ENCODE results near the gene NAB2.
A peak's percentile ranks its signal among the peaks of the same experiment; 100 is the strongest.

The NAB2 gene

DNA sequence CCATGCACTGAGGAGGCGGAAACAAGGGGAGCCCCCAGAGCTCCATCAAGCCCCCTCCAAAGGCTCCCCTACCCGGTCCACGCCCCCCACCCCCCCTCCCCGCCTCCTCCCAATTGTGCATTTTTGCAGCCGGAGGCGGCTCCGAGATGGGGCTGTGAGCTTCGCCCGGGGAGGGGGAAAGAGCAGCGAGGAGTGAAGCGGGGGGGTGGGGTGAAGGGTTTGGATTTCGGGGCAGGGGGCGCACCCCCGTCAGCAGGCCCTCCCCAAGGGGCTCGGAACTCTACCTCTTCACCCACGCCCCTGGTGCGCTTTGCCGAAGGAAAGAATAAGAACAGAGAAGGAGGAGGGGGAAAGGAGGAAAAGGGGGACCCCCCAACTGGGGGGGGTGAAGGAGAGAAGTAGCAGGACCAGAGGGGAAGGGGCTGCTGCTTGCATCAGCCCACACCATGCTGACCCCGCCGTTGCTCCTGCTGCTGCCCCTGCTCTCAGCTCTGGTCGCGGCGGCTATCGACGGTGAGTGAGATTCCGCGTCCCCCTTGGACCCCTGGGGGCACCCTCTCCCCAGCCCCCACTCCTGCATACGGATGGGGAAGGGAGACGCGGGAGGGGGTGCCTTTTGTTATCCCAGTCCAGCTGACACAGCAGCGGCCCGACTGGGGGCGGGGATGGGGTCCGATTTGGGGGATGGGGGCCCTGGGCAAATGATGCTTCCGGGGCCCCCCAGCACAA, 39.8 kb downstream of the NAB2 start:
- Histone ChIP-seq H3K4me1 (ENCODE audit: control insufficient read depth, insufficient read depth, low read length) (peaks cover 45% of the 10 kb centered on the region), H3K9ac (ENCODE audit: low read length in 2 of 2) (peak overlapping the region; percentile 74 to 76), H3K4me3 (ENCODE audit: low read length in 2 of 2) (peak overlapping the region; percentile 80 to 90), H3K27me3 (ENCODE audit: control insufficient read depth in 1 of 2, insufficient read depth in 2 of 2, low read length in 2 of 2) (no peaks in the 10 kb centered on the region), H3K36me3 (ENCODE audit: control insufficient read depth in 2 of 2, insufficient read depth in 2 of 2, low read length in 2 of 2) (no peaks in the 10 kb centered on the region), H3K9me3 (ENCODE audit: control insufficient read depth in 2 of 2, low read length in 2 of 2) (no peaks in the 10 kb centered on the region), H3K27ac (ENCODE audit: low read length) (peak overlapping the region; percentile 37)

DNA sequence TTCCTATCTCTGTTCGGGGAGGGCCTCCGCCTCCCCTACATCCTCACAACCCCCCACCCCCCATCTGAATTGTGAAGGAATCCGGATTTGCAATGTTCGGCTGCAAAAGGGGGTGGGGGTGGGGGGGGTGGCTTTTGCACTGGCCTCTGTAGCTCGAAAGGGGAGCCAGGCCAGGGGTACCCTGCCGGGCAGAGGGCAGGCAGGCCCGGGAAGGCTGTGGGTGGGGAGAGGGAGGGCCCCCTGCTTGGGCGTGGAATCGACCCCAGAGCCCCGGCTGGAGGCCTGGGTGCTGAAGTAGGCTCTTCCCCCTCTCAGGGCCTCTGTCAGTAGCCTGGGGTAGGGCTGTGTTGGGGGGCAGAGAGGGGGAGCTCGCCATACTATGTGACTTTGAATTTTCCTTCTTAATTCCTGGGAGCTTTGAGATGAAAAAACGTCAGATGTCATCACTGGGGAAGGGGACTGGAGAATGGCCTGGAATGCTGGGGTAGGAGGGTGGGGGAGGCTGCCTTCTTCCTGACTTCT, 40.5 kb downstream of the NAB2 start:
- Histone ChIP-seq H3K4me1 (ENCODE audit: control insufficient read depth, insufficient read depth, low read length) (peaks cover 52% of the 10 kb centered on the region), H3K9me3 (ENCODE audit: control insufficient read depth in 2 of 2, low read length in 2 of 2) (no peaks in the 10 kb centered on the region), H3K27ac (ENCODE audit: low read length) (peak overlapping the region; percentile 37), H3K36me3 (ENCODE audit: control insufficient read depth in 2 of 2, insufficient read depth in 2 of 2, low read length in 2 of 2) (no peaks in the 10 kb centered on the region), H3K27me3 (ENCODE audit: control insufficient read depth in 1 of 2, insufficient read depth in 2 of 2, low read length in 2 of 2) (no peaks in the 10 kb centered on the region), H3K4me3 (ENCODE audit: low read length in 2 of 2) (peak overlapping the region; percentile 80 to 90), H3K9ac (ENCODE audit: low read length in 2 of 2) (peak overlapping the region; percentile 29 to 76)

DNA sequence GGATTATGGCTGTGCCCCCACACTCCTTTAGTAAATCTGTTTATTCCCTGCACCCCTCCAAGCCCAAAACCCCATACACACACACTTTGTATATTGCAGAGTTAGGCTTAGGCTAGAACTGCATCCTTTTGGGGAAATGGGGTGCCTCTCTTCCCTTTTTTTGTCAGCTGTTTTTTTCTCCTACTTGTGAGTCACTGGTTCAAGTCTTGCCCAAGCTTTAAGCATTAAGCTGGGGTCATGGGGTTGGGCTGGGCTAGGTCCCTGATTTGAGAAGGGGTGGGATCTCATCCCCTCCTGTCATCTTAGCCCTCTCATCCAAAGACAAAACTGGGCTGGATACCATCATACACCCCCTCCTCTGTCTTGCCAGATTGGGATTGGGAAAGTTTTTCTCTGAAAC, 41.0 kb downstream of the NAB2 start:
- Histone ChIP-seq H3K27ac (ENCODE audit: low read length) (peak overlapping the region; percentile 24), H3K9ac (ENCODE audit: low read length in 2 of 2) (peak overlapping the region; percentile 55 to 76), H3K36me3 (ENCODE audit: control insufficient read depth in 2 of 2, insufficient read depth in 2 of 2, low read length in 2 of 2) (no peaks in the 10 kb centered on the region), H3K9me3 (ENCODE audit: control insufficient read depth in 2 of 2, low read length in 2 of 2) (no peaks in the 10 kb centered on the region), H3K27me3 (ENCODE audit: control insufficient read depth in 1 of 2, insufficient read depth in 2 of 2, low read length in 2 of 2) (no peaks in the 10 kb centered on the region), H3K4me3 (ENCODE audit: low read length in 2 of 2) (peak overlapping the region; percentile 80 to 90), H3K4me1 (ENCODE audit: control insufficient read depth, insufficient read depth, low read length) (peaks cover 53% of the 10 kb centered on the region)

- Histone ChIP-seq H3K9me3 (ENCODE audit: control insufficient read depth in 2 of 2, low read length in 2 of 2) (no peaks in the 10 kb centered on the region), H3K4me3 (ENCODE audit: low read length in 2 of 2) (peak overlapping the region; percentile 42 to 90), H3K27me3 (ENCODE audit: control insufficient read depth in 1 of 2, insufficient read depth in 2 of 2, low read length in 2 of 2) (no peaks in the 10 kb centered on the region), H3K27ac (ENCODE audit: low read length) (no peak overlapping the region), H3K36me3 (ENCODE audit: control insufficient read depth in 2 of 2, insufficient read depth in 2 of 2, low read length in 2 of 2) (no peaks in the 10 kb centered on the region), H3K9ac (ENCODE audit: low read length in 2 of 2) (peak overlapping the region; percentile 21 to 57), H3K4me1 (ENCODE audit: control insufficient read depth, insufficient read depth, low read length) (peaks cover 64% of the 10 kb centered on the region)
Observed at GRCh38 chr12:57130941-57131340, 42.0 kb downstream of the NAB2 start.

DNA sequence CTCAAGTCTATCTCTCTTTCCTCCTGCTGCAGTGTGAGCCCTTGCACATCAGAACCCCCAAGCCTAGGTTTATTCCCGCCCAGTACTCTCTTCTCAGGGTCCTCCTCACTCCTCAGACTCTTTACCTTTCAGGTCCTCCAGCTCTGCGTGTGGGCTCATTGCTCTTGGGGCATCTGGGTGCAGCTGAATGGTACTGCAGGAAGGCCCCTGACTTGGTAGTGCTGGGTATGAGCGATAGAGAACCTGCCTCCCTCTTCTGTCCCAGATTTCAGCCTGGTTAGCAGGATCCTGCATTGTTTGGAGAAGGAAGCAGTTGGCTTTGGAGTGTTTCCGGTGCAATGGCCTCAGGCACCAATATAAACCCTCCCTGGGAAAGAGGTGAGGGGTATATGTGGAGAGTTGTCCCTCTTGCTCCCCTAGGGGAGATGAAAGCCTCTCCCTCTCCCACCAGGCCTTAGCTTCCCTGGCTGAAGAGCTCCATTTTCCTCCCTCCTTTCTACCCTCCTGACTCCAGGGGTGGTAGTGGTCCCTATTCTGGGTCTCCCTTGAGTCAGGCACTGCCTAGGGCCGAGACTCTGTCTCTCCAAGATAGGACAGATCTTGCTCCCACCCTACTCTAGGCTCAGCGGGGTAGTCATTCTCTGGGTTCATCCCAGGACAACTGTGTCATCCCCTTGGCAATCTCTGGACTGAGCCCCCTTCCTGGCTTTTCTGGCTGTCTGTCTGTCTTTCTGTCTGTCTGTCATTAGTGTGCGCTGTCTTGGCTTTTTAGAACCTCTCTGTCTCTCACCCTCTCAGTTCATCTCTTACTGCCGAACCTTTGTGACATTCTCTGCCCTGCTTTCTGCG, 43.2 kb downstream of the NAB2 start:
- Histone ChIP-seq H3K27ac (ENCODE audit: low read length) (peak overlapping the region; percentile 53), H3K36me3 (ENCODE audit: control insufficient read depth in 2 of 2, insufficient read depth in 2 of 2, low read length in 2 of 2) (no peaks in the 10 kb centered on the region), H3K9me3 (ENCODE audit: control insufficient read depth in 2 of 2, low read length in 2 of 2) (no peaks in the 10 kb centered on the region), H3K9ac (ENCODE audit: low read length in 2 of 2) (peak overlapping the region; percentile 6 to 29), H3K27me3 (ENCODE audit: control insufficient read depth in 1 of 2, insufficient read depth in 2 of 2, low read length in 2 of 2) (no peaks in the 10 kb centered on the region), H3K4me1 (ENCODE audit: control insufficient read depth, insufficient read depth, low read length) (peaks cover 60% of the 10 kb centered on the region), H3K4me3 (ENCODE audit: low read length in 2 of 2) (peak overlapping the region; percentile 9 to 90)

DNA sequence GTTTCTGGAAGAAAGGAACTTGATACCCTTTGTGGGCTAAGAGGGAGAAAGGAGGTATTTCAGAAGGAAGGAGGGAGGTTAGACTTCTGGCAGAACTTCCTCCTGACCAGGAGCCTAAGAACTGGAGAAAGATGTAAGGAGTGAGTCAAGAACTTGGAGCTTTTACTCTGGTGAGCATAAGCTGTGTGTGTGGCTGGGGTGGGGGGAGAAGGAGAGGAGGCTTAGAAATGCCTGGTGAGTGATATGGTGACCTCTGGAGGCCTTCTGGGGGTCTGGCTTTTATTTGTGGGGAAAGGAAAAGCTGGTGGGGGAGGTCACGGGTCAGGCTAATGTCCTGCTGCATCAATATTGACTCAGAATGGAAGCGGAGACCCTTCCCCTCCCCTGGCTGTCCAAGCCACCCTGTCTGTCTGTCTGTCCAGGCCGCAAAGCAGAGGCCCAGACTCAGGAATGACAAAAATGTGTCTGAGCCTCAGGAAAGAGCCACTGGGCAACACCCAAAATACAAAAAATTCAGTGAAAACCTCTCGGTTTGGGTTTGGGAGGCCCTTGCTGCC, 44.2 kb downstream of the NAB2 start:
- H3K4me3 ChIP-seq (ENCODE audit: low read length in 2 of 2), result peak overlapping the region in 1 of 2 donors; percentile 52
- H3K9me3 ChIP-seq (ENCODE audit: control insufficient read depth in 2 of 2, low read length in 2 of 2), result no peaks in the 10 kb centered on the region
- H3K27me3 ChIP-seq (ENCODE audit: control insufficient read depth in 1 of 2, insufficient read depth in 2 of 2, low read length in 2 of 2), result no peaks in the 10 kb centered on the region
- peak overlapping the region in 1 of 2 donors; percentile 6 for H3K9ac ChIP-seq (ENCODE audit: low read length in 2 of 2)
- H3K36me3 ChIP-seq (ENCODE audit: control insufficient read depth in 2 of 2, insufficient read depth in 2 of 2, low read length in 2 of 2), result no peaks in the 10 kb centered on the region
- H3K4me1 ChIP-seq (ENCODE audit: control insufficient read depth, insufficient read depth, low read length), result peaks cover 58% of the 10 kb centered on the region
- H3K27ac ChIP-seq (ENCODE audit: low read length), result peak overlapping the region; percentile 53

GRCh38 chr12:57133916-57134315, 45.0 kb downstream of the NAB2 start:
- H3K4me3 ChIP-seq (ENCODE audit: low read length in 2 of 2), result peak overlapping the region; percentile 7 to 15
- peaks cover 0 to 5% of the 10 kb centered on the region in 2 donors for H3K36me3 ChIP-seq (ENCODE audit: control insufficient read depth in 2 of 2, insufficient read depth in 2 of 2, low read length in 2 of 2)
- no peaks in the 10 kb centered on the region for H3K9me3 ChIP-seq (ENCODE audit: control insufficient read depth in 2 of 2, low read length in 2 of 2)
- H3K9ac ChIP-seq (ENCODE audit: low read length in 2 of 2), result no peak overlapping the region
- H3K27ac ChIP-seq (ENCODE audit: low read length), result peak overlapping the region; percentile 37
- H3K27me3 ChIP-seq (ENCODE audit: control insufficient read depth in 1 of 2, insufficient read depth in 2 of 2, low read length in 2 of 2), result no peaks in the 10 kb centered on the region
- H3K4me1 ChIP-seq (ENCODE audit: control insufficient read depth, insufficient read depth, low read length), result peaks cover 55% of the 10 kb centered on the region

DNA sequence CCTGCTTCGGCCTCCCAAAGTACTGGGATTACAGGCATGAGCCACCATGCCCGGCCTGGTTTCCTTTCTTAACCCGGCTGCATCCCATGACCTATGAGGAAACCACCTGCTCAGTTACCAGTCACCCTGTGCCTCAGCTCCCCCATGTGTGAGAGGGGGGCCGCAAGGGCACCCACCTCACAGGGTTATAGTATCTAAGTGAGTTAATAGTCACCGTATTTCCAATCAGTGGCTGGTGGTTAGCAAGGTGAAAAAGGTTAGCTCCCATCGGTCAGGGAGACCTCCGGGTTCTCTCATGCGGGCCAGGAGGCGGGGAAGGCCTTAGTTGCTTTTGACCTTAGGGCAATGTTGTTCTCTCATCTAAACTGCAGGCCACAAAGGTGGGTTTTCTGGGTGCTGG, 46.0 kb downstream of the NAB2 start:
- peaks cover 8 to 12% of the 10 kb centered on the region in 2 donors for H3K36me3 ChIP-seq (ENCODE audit: control insufficient read depth in 2 of 2, insufficient read depth in 2 of 2, low read length in 2 of 2)
- no peak overlapping the region for H3K4me3 ChIP-seq (ENCODE audit: low read length in 2 of 2)
- H3K9me3 ChIP-seq (ENCODE audit: control insufficient read depth in 2 of 2, low read length in 2 of 2), result no peaks in the 10 kb centered on the region
- H3K9ac ChIP-seq (ENCODE audit: low read length in 2 of 2), result peak overlapping the region; percentile 29 to 31
- H3K4me1 ChIP-seq (ENCODE audit: control insufficient read depth, insufficient read depth, low read length), result peaks cover 52% of the 10 kb centered on the region
- H3K27ac ChIP-seq (ENCODE audit: low read length), result peak overlapping the region; percentile 53
- H3K27me3 ChIP-seq (ENCODE audit: control insufficient read depth in 1 of 2, insufficient read depth in 2 of 2, low read length in 2 of 2), result no peaks in the 10 kb centered on the region

DNA sequence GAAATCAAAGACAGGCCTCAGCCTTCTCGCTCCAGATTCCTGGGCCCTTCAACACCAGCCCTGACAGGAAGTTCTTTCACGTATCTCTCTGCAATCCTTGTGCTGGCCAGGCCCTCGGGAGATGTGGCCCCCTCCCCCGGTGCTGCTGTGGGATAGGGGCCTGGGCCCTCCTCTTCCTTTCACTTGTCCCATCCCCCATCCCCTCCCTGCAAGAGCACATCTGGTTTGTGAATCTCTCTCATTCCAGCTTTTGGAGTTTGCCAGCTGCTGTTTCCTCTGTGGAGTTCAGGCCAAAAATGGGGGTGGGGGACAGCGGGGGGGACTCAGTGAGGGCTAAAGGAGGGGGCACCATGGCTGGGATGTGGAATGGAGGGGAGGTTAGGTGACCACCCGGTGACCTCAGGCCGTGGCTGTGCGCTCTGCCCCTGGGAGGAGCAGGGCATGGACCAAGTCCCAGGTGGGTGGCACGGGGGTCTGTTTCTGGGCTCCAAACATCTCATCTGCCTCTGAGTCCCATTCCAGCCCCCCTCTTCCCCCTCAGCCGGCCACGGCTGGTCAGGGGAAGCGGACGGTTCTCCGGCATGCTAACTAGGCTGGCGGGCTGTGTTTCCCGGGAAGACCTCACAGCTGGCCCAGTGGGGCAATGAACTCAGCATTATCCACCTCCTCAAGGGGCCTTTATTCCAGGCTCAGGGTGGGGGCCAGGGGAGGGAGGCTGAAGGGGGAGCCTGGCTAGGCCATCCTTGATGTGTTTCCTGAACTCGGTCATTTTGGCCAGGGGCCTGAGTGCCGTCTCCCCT, 46.8 kb downstream of the NAB2 start:
- H3K9ac ChIP-seq (ENCODE audit: low read length in 2 of 2), result peak overlapping the region; percentile 29 to 31
- peaks cover 10 to 18% of the 10 kb centered on the region in 2 donors for H3K36me3 ChIP-seq (ENCODE audit: control insufficient read depth in 2 of 2, insufficient read depth in 2 of 2, low read length in 2 of 2)
- peaks cover 50% of the 10 kb centered on the region for H3K4me1 ChIP-seq (ENCODE audit: control insufficient read depth, insufficient read depth, low read length)
- H3K27me3 ChIP-seq (ENCODE audit: control insufficient read depth in 1 of 2, insufficient read depth in 2 of 2, low read length in 2 of 2), result no peaks in the 10 kb centered on the region
- peak overlapping the region; percentile 53 for H3K27ac ChIP-seq (ENCODE audit: low read length)
- no peak overlapping the region for H3K4me3 ChIP-seq (ENCODE audit: low read length in 2 of 2)
- H3K9me3 ChIP-seq (ENCODE audit: control insufficient read depth in 2 of 2, low read length in 2 of 2), result no peaks in the 10 kb centered on the region
